Measurements from ENCODE around the gene FBXO46.

FBXO46 gene

GRCh38 chr19:45682117-45682516, 48.6 kb downstream of the FBXO46 start:
- DNase-seq, result no peak

DNA sequence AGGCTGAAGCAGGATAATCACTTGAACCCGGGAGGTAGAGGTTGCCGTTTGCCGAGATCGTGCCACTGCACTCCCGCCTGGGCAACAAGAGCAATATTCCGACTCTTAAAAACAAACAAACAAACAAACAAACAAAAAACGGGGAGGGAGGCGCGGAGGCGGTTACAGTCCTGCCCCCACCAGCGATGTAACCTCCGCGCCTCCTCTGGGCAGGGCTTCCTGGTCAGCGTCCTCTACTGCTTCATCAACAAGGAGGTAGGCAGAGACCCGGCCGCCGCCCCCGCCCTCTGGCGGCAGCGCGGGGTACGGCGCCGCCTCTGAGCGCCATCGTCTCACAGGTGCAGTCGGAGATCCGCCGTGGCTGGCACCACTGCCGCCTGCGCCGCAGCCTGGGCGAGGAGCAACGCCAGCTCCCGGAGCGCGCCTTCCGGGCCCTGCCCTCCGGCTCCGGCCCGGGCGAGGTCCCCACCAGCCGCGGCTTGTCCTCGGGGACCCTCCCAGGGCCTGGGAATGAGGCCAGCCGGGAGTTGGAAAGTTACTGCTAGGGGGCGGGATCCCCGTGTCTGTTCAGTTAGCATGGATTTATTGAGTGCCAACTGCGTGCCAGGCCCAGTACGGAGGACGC, 49.2 kb downstream of the FBXO46 start:
- DNase-seq, result peak; percentile 84

- peak; percentile 58 for DNase-seq
Observed at GRCh38 chr19:45677351-45678230, 53.1 kb downstream of the FBXO46 start.

DNA sequence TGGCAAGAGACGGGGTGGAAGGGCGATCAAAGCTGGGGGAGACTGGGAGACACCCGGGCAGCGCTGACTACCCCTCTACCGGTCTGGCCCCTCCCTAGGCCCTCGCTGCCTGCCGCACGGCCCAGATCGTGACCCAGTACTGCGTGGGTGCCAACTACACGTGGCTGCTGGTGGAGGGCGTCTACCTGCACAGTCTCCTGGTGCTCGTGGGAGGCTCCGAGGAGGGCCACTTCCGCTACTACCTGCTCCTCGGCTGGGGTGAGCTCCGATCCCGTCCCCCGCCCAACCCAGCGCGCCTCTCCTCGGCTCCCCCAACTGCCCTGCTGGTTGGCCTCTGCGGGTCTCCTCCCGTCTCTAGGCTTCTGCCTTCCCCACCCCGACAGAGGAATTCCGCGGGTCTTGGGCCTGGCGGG, 53.8 kb downstream of the FBXO46 start:
- no peak for DNase-seq

GRCh38 chr19:45674946-45675345, 55.8 kb downstream of the FBXO46 start:
- DNase-seq, result no peak

GRCh38 chr19:45670670-45671453, 59.8 kb downstream of the FBXO46 start:
- DNase-seq, result no peak

- DNase-seq, result no peak
Observed at GRCh38 chr19:45668342-45668871, 62.3 kb downstream of the FBXO46 start.

DNA sequence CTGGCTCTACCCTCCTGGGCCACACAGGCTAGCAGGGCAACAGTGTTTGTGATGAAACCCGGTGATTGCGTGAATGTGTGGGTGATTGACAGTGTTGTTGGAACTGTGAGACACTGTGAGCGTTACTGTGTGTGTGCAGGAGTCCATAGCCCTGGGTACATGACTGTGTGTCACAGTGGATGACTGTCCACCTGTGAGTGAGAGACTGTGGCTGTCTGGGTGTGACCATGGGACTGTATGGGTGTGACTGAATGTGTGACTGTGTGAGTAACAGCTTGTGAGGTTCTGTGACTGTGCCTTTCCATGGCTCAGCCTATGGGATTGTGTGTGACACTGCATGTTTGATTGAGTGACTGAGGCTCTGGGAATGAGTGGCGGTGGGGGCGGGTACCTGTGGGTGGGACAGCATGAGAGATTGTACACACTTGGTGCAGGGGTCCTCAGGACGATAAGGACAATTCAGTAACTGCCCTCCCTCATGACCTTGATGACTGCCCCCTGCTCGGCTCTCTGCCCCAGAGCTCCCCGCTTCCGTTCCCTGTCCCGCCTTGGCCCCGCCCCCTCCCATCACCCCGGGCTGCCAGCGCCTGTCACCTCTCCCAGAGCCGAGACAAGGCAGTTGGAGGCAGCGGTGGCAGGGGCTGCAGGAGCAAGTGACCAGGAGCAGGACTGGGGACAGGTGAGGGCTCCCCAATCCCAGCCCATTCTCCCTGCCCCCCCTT, 62.9 kb downstream of the FBXO46 start, which contains the start of gene GIPR:
Gene GIPR (plus strand): TSS at position 602 of the 722 bp plus-strand sequence. CDS start 1,300 bp downstream, outside the sequence.
- no peak for DNase-seq

GRCh38 chr19:45664575-45664974, 66.1 kb downstream of the FBXO46 start:
- no peak for DNase-seq

DNA sequence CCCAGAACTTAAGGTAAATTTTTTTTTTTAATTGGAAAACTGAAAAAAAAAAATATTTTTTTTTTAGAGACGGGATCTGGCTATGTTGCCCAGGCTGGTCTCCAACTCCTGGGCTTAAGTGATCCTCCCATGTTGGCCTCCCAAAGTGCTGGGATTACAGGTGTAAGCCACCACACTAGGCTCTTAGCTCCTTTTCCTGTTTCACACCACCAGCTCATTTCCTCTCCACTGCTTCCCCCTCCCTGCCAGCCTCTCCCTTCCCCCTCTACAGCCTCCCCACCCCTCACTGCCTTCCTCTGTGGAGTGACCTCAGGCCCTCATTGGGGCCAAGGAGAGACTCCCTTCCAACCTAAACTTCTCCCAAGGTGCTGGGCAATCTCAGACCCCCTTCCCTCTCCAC, 66.9 kb downstream of the FBXO46 start:
- no peak for DNase-seq

GRCh38 chr19:45660636-45661035, 70.1 kb downstream of the FBXO46 start:
- no peak for DNase-seq
